Measurements from ENCODE around the gene RNASE4. TPM values are rescaled to one million over a fixed set of nuclear protein-coding genes. Genes with fewer than 3 reads are reported as not detected.

The RNASE4 gene
- total RNA-seq, 5 donors from 2014 or later (not counting 1 experiment from before 2014, with no cell fraction given) = 0.46 to 0.86 (median 0.56) TPM; not detected in 1

DNA sequence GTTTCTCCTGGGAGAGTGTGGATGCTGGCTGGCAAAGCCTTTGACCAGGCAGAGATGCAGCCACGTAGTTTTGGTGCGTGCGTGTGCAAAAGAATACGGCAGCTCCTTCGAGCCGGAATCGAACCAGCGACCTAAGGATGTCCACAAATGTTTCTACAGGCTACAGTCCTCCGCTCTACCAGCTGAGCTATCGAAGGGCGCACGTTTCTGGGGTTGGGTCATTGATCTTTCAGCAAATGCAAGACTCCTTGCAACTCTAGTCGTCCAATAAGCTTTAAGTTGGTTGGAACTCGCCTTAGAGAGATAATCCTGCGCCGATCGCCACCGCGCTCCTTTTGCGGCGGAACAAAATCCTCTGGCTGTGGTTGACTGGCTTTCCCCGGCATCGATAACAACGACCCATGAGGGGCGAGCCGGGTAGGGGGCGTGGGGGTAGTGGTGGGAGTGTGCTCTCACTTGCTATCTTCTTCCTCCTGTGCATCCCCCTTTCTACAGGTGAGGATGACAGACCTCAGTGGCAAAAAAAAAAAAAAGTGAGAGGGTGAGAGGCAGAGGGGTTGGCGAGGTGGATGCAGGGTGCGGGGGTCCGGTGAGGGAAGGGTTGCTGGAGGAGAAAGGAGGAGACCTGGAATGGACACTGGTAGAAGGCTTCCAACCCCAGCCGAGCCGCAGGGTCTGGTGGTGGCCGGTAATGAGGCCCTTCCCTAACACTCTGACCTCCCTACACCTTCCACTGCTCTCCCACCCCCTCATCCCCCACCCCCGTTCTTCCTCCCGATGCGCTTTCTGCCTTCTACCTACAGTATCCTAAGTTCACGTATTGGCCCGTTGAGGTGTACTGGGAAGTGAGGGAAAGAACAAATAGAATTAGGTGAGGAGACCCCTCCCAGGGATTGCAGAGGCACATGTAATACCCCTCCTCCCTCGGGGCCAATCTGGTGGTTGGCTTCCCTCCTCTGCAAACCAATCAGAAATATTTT, 31.1 kb upstream of the RNASE4 start:
- Histone ChIP-seq H3K27ac (ENCODE audit: low read length) (no peak overlapping the region), H3K9me3 (no peaks in the 10 kb centered on the region), H3K27me3 (replicated peaks in 1 of 2; ENCODE audit: control insufficient read depth in 2 of 2, extremely low read depth in 1 of 2, insufficient read depth in 2 of 2, low read length in 1 of 2) (peaks cover 12 to 54% of the 10 kb centered on the region in 2 experiments), H3K4me3 (ENCODE audit: control insufficient read depth in 1 of 2, extremely low read depth in 1 of 2, low read length in 1 of 2) (peak overlapping the region in 1 of 2 donors; percentile 27), H3K4me1 (ENCODE audit: control insufficient read depth in 1 of 2, extremely low read depth in 1 of 2, insufficient read depth in 2 of 2, low read length in 2 of 2) (peaks cover 0 to 21% of the 10 kb centered on the region in 2 experiments), H3K36me3 (ENCODE audit: control insufficient read depth in 2 of 2, extremely low read depth in 1 of 2, insufficient read depth in 1 of 2, low read length in 1 of 2) (no peaks in the 10 kb centered on the region)
- ATAC-seq (replicated peaks in 1 of 4) (peak in 3 of 4 experiments; percentile 30 to 72 (median 50)), DNase-seq (peak in 16 of 35 experiments; percentile 12 to 57 (median 23))
- H3K27ac Mint-ChIP-seq = peak overlapping the region in 1 of 2 donors; percentile 31
- H3K9me3 Mint-ChIP-seq = no peaks in the 10 kb centered on the region
- H3K36me3 Mint-ChIP-seq = no peaks in the 10 kb centered on the region
- peak overlapping the region; percentile 40 to 67 (median 50) for H3K4me3 Mint-ChIP-seq
- H3K27me3 Mint-ChIP-seq = peaks cover 52 to 71% of the 10 kb centered on the region in 2 donors
- CTCF ChIA-PET = interaction anchor here (0.6 to 1.0 kb wide), 3 partner anchors 13 to 294 kb away, joined by 4 to 7 read pairs (median 4); no protein-coding TSS in a partner anchor
- POLR2A ChIA-PET = interaction anchor here in 1 of 2 donors (0.6 kb wide), 2 partner anchors 75 to 224 kb away, joined by 3 to 7 read pairs; no protein-coding TSS in a partner anchor
- peaks cover 30 to 34% (median 34%) of the 10 kb centered on the region in 3 donors for H3K4me1 Mint-ChIP-seq
- WGBS (ENCODE audit: insufficient coverage) = 6% methylated on average over 14 of the region's 39 CpGs

DNA sequence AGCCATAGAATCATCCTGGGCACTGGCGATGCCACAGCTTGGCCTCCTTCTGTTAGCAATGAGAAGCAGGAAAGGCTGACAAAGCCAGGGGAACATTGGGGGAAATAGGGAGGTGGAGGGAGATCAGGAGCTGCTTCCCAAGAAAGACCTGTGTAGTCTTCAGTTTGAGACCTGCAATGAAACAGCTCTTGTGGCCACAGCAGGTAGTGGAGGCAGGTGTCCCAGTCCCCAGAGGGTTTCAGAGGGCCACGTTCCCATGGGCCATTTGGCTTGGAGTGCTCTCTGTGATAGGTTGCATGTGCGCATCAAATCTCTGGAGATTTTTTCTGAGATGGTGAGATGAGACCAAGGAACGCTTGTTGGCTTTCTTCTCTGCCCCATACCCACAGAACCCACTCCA, 28.5 kb upstream of the RNASE4 start:
- Histone ChIP-seq H3K9me3 (no peaks in the 10 kb centered on the region), H3K27ac (ENCODE audit: low read length) (no peak overlapping the region), H3K4me1 (ENCODE audit: control insufficient read depth in 1 of 2, extremely low read depth in 1 of 2, insufficient read depth in 2 of 2, low read length in 2 of 2) (peaks cover 0 to 23% of the 10 kb centered on the region in 2 experiments), H3K27me3 (replicated peaks in 1 of 2; ENCODE audit: control insufficient read depth in 2 of 2, extremely low read depth in 1 of 2, insufficient read depth in 2 of 2, low read length in 1 of 2) (peaks cover 12 to 71% of the 10 kb centered on the region in 2 experiments), H3K4me3 (ENCODE audit: control insufficient read depth in 1 of 2, extremely low read depth in 1 of 2, low read length in 1 of 2) (no peak overlapping the region), H3K36me3 (ENCODE audit: control insufficient read depth in 2 of 2, extremely low read depth in 1 of 2, insufficient read depth in 1 of 2, low read length in 1 of 2) (no peaks in the 10 kb centered on the region)
- ChIA-PET POLR2A (no interaction called here), CTCF (interaction anchor here in 1 of 2 donors (1.1 to 1.5 kb wide), 2 partner anchors 28 to 36 kb away, joined by 3 read pairs; no protein-coding TSS in a partner anchor)
- 100% methylated on average over 1 of the region's 4 CpGs for WGBS (ENCODE audit: insufficient coverage)
- no peak overlapping the region for H3K27ac Mint-ChIP-seq
- H3K36me3 Mint-ChIP-seq = no peaks in the 10 kb centered on the region
- ATAC-seq (replicated peaks in 1 of 4) (no peak), DNase-seq (no peak)
- peaks cover 31 to 35% (median 34%) of the 10 kb centered on the region in 3 donors for H3K4me1 Mint-ChIP-seq
- peaks cover 58 to 80% of the 10 kb centered on the region in 2 donors for H3K27me3 Mint-ChIP-seq
- no peak overlapping the region for H3K4me3 Mint-ChIP-seq
- H3K9me3 Mint-ChIP-seq = no peaks in the 10 kb centered on the region

DNA sequence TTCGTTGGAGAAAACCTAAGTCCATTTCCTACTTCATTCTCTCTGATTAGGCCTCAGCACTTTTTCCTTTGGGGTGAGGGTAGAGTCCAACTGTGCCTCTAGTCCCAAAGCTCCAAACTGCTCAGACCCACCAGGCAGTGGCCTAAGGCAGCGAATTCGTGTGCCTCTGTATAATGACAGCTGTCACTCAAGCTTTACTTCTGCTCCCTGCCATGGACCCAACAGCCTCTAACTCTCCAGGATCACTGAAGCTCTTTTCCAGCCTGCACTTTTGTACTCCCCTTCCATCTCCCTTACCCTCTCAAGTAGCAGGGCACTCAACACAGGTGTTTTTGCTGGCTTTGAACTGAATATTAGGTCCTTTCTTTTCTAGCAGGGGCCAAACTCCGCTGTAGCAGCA, 28.1 kb upstream of the RNASE4 start:
- Mint-ChIP-seq H3K27ac (no peak overlapping the region), H3K4me3 (no peak overlapping the region), H3K4me1 (peaks cover 31 to 35% (median 34%) of the 10 kb centered on the region in 3 donors), H3K27me3 (peaks cover 58 to 78% of the 10 kb centered on the region in 2 donors), H3K9me3 (no peaks in the 10 kb centered on the region), H3K36me3 (no peaks in the 10 kb centered on the region)
- Histone ChIP-seq H3K36me3 (ENCODE audit: control insufficient read depth in 2 of 2, extremely low read depth in 1 of 2, insufficient read depth in 1 of 2, low read length in 1 of 2) (no peaks in the 10 kb centered on the region), H3K27ac (ENCODE audit: low read length) (no peak overlapping the region), H3K4me1 (ENCODE audit: control insufficient read depth in 1 of 2, extremely low read depth in 1 of 2, insufficient read depth in 2 of 2, low read length in 2 of 2) (peaks cover 0 to 23% of the 10 kb centered on the region in 2 experiments), H3K9me3 (no peaks in the 10 kb centered on the region), H3K4me3 (ENCODE audit: control insufficient read depth in 1 of 2, extremely low read depth in 1 of 2, low read length in 1 of 2) (no peak overlapping the region), H3K27me3 (replicated peaks in 1 of 2; ENCODE audit: control insufficient read depth in 2 of 2, extremely low read depth in 1 of 2, insufficient read depth in 2 of 2, low read length in 1 of 2) (peaks cover 10 to 68% of the 10 kb centered on the region in 2 experiments)
- CTCF ChIA-PET = interaction anchor here (1.1 to 1.5 kb wide), 3 partner anchors 27 to 36 kb away, joined by 3 read pairs; no protein-coding TSS in a partner anchor
- DNase-seq (no peak), ATAC-seq (replicated peaks in 1 of 4) (no peak)
- 78% methylated on average over 2 of the region's 4 CpGs for WGBS (ENCODE audit: insufficient coverage)
- POLR2A ChIA-PET = no interaction called here

DNA sequence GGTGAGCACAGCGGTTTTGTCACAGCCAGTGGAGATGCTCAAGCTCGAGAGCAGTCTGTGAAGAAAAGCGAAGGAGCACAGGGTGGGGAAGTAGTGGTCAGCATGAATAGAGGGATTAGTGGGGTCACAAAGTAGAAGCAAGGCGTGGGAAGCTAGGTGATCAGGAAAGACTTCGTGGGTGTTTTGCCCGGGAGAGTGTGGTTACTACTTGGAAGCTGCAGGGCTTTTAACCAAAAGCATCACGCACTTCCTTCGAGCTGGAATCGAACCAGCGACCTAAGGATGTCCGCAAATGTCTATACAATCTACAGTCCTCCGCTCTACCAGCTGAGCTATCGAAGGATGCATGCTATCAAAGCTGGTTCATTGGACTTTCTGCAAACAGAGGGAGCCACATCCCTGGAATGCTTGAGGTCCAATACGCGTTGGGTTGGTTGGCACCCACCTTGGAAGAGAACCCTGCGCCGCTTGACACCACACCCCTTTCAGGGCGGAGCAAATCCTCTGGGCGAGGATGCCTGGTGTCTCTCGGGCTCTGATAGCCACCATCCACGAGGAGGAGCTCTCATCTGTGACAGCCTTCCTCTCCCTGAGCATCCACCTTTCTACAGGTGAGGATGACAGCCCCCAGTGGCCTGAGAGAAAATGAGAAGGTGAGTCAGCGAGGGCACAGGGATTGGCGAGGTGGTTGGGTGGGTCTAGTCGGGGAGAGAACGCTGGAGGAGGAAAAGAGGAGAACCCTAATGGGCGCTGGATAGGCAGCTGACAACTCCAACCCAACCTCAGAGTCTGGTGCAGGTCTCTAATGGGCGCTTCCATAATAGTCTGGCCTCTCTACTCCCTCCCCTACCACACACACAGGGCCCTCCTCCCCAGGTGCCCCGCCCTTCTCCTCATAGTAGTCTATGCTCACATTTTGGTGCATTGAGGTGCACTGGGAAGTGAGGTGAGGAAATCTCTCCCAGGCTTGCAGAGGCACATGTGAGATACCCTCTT, 26.8 kb upstream of the RNASE4 start:
- H3K27ac ChIP-seq (ENCODE audit: low read length) = no peak overlapping the region
- no peak overlapping the region for H3K4me3 ChIP-seq (ENCODE audit: control insufficient read depth in 1 of 2, extremely low read depth in 1 of 2, low read length in 1 of 2)
- 49% methylated on average over 18 of the region's 28 CpGs for WGBS (ENCODE audit: insufficient coverage)
- H3K4me1 ChIP-seq (ENCODE audit: control insufficient read depth in 1 of 2, extremely low read depth in 1 of 2, insufficient read depth in 2 of 2, low read length in 2 of 2) = peaks cover 0 to 23% of the 10 kb centered on the region in 2 experiments
- Mint-ChIP-seq H3K27ac (no peak overlapping the region), H3K27me3 (peaks cover 53 to 70% of the 10 kb centered on the region in 2 donors), H3K36me3 (no peaks in the 10 kb centered on the region), H3K9me3 (no peaks in the 10 kb centered on the region), H3K4me1 (peaks cover 33 to 38% (median 37%) of the 10 kb centered on the region in 3 donors), H3K4me3 (no peak overlapping the region)
- no peaks in the 10 kb centered on the region for H3K36me3 ChIP-seq (ENCODE audit: control insufficient read depth in 2 of 2, extremely low read depth in 1 of 2, insufficient read depth in 1 of 2, low read length in 1 of 2)
- H3K27me3 ChIP-seq (replicated peaks in 1 of 2; ENCODE audit: control insufficient read depth in 2 of 2, extremely low read depth in 1 of 2, insufficient read depth in 2 of 2, low read length in 1 of 2) = peaks cover 10 to 67% of the 10 kb centered on the region in 2 experiments
- ChIA-PET CTCF (interaction anchor here (0.6 to 1.5 kb wide), 5 partner anchors 20 to 35 kb away, joined by 3 to 4 read pairs (median 3); no protein-coding TSS in a partner anchor), POLR2A (no interaction called here)
- ATAC-seq (replicated peaks in 1 of 4) = peak in 3 of 4 experiments; percentile 53 to 79 (median 57)
- no peaks in the 10 kb centered on the region for H3K9me3 ChIP-seq
- peak in 13 of 35 experiments; percentile 14 to 53 (median 27) for DNase-seq

DNA sequence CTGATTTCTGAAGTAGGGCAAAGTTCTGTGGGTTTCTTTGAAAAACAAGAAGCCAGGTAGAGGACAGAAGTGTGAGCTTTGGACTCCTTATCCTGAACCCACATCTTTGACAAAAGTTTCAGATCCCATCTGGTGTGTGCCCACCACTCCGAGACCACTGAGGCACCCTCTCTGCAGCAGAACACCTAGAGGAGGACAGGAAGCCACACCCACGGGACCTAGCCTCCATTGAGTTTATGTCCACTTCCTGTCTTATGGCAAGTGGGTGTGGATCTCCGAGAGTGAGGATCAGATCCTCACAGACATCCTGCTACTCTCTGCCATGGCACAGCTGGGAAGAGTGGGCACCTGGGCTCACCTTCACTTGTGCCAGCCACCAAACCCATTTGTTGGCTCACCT, 26.1 kb upstream of the RNASE4 start:
- no peak overlapping the region for H3K27ac ChIP-seq (ENCODE audit: low read length)
- DNase-seq (no peak), ATAC-seq (replicated peaks in 1 of 4) (no peak)
- H3K36me3 Mint-ChIP-seq = no peaks in the 10 kb centered on the region
- no peaks in the 10 kb centered on the region for H3K9me3 ChIP-seq
- POLR2A ChIA-PET = no interaction called here
- CTCF ChIA-PET = interaction anchor here (0.5 to 1.3 kb wide), 3 partner anchors 21 to 32 kb away, joined by 3 to 4 read pairs (median 3); no protein-coding TSS in a partner anchor
- H3K27me3 Mint-ChIP-seq = peaks cover 47 to 67% of the 10 kb centered on the region in 2 donors
- peaks cover 0 to 23% of the 10 kb centered on the region in 2 experiments for H3K4me1 ChIP-seq (ENCODE audit: control insufficient read depth in 1 of 2, extremely low read depth in 1 of 2, insufficient read depth in 2 of 2, low read length in 2 of 2)
- H3K36me3 ChIP-seq (ENCODE audit: control insufficient read depth in 2 of 2, extremely low read depth in 1 of 2, insufficient read depth in 1 of 2, low read length in 1 of 2) = no peaks in the 10 kb centered on the region
- H3K9me3 Mint-ChIP-seq = no peaks in the 10 kb centered on the region
- H3K4me3 Mint-ChIP-seq = no peak overlapping the region
- no peak overlapping the region for H3K4me3 ChIP-seq (ENCODE audit: control insufficient read depth in 1 of 2, extremely low read depth in 1 of 2, low read length in 1 of 2)
- H3K27ac Mint-ChIP-seq = no peak overlapping the region
- no CpG with 5 or more reads among the region's 3 CpGs for WGBS (ENCODE audit: insufficient coverage)
- H3K4me1 Mint-ChIP-seq = peaks cover 36 to 38% (median 38%) of the 10 kb centered on the region in 3 donors
- peaks cover 6 to 65% of the 10 kb centered on the region in 2 experiments for H3K27me3 ChIP-seq (replicated peaks in 1 of 2; ENCODE audit: control insufficient read depth in 2 of 2, extremely low read depth in 1 of 2, insufficient read depth in 2 of 2, low read length in 1 of 2)
